Adipocyte (in vitro differentiated cells): ENCODE data around the gene SEMA3A.
"Not testable (repeated sequence)": the region's sequence is repeated elsewhere in the genome, so short reads cannot be mapped to it uniquely, and the experiment has no call there.

Source experiments
- DNase-seq: peaks from one replicate; pipeline ENCODE4 v3.0.0-alpha.2; 2015; ENCODE audit warnings: low read depth
- H3K27me3 ChIP-seq: replicated peaks from 2 replicates; pipeline ENCODE4 v1.7.0; 2013; ENCODE audit warnings: mild to moderate bottlenecking, low read length, moderate library complexity; ENCODE audit not compliant: control insufficient read depth, insufficient read depth
- H3K36me3 ChIP-seq: 2 replicates; pipeline ENCODE4 v1.7.0; 2013; ENCODE audit warnings: low read length, mild to moderate bottlenecking, moderate library complexity; ENCODE audit not compliant: control insufficient read depth, insufficient read depth, severe bottlenecking
- H3K4me1 ChIP-seq: 2 replicates; pipeline ENCODE4 v1.7.0; 2013; ENCODE audit warnings: mild to moderate bottlenecking, low read length, moderate library complexity; ENCODE audit not compliant: control insufficient read depth, insufficient read depth
- H3K4me3 ChIP-seq: 2 replicates; pipeline ENCODE4 v1.7.0; 2013; ENCODE audit warnings: mild to moderate bottlenecking, low read length, moderate library complexity
- H3K9ac ChIP-seq: 2 replicates; pipeline ENCODE4 v1.7.0; 2013; ENCODE audit warnings: mild to moderate bottlenecking, low read length, moderate library complexity
- H3K9me3 ChIP-seq: 2 replicates; pipeline ENCODE4 v1.7.0; 2013; ENCODE audit warnings: mild to moderate bottlenecking, low read length, moderate library complexity; ENCODE audit not compliant: control insufficient read depth

SEMA3A gene

GRCh38 chr7:84154991-84155781 is 39.4 kb downstream of the SEMA3A start:
- DNase-seq = no peak
- no peaks in the 10 kb centered on the region for H3K27me3 ChIP-seq
- no peak overlapping the region for H3K9ac ChIP-seq
- no peaks in the 10 kb centered on the region for H3K36me3 ChIP-seq
- H3K9me3 ChIP-seq = no peaks in the 10 kb centered on the region
- H3K4me1 ChIP-seq = peaks cover 9% of the 10 kb centered on the region
- H3K4me3 ChIP-seq = no peak overlapping the region

DNA sequence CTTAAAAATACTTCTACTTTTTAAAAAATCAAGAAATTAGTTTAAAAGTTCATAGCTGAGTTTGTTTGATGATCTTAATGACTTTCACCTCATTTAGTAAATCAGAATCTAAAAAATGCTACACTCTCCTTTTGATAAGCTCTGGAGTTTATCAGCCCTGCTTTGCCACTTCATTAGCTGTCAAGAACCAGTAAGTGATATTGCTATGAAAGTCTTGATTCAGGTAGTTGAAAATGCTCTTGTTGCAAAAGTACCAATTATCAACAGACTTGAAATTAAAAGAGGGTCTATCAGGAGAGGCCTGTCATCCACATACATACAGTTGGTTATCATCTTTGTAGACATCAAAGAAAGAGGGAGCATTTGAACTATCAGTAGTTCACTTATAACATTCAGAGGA is 41.6 kb downstream of the SEMA3A start:
- Histone ChIP-seq H3K4me1 (peaks cover 9% of the 10 kb centered on the region), H3K9me3 (no peaks in the 10 kb centered on the region), H3K27me3 (no peaks in the 10 kb centered on the region), H3K4me3 (no peak overlapping the region), H3K36me3 (no peaks in the 10 kb centered on the region), H3K9ac (no peak overlapping the region)
- DNase-seq = no peak

- not testable (repeated sequence) for H3K9ac ChIP-seq, H3K36me3 ChIP-seq, DNase-seq, H3K9me3 ChIP-seq, H3K27me3 ChIP-seq, H3K4me3 ChIP-seq
- peaks cover 10% of the 10 kb centered on the region for H3K4me1 ChIP-seq
Observed at GRCh38 chr7:84150370-84150769, 44.2 kb downstream of the SEMA3A start.

DNA sequence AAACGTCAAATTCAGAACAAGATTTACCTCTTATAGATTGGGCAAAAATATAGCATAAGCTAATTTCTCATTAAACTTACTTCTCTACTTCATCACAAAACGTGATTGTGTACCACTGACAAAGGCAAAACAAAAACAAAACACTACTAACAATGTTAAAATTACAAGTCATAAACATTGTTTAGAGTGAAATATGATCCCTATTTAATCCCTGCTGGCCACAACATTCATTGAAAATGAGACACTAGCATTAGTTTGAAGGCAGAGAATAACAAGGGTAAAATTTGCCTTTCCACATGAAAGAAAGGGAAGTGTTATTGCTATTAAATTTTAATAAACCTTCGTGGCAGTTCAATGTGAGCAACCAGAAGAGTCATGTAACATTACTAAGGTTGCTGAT is 45.0 kb downstream of the SEMA3A start:
- no peaks in the 10 kb centered on the region for H3K9me3 ChIP-seq
- H3K4me3 ChIP-seq = no peak overlapping the region

DNA sequence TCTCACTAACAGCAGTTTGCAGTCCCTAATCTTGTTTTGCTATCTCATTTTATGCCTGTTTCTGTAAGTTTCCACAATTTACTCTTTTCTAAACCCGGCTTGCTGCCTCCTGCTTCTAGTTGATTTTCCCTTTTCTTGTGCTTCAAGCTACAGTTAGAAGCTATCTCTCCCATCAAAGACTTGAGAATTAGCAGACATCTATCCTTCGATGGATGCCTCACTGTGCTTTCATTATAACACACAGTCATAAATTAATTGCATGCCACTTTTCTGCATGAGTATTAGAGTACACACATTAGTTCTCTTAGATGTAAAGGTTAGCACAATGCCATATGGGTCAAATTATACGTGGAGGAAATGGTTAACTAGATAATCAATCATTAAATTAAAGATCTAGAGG is 48.7 kb downstream of the SEMA3A start:
- H3K27me3 ChIP-seq = no peaks in the 10 kb centered on the region
- no peak overlapping the region for H3K4me3 ChIP-seq
- peaks cover 11% of the 10 kb centered on the region for H3K4me1 ChIP-seq
- H3K9me3 ChIP-seq = no peaks in the 10 kb centered on the region
- no peak for DNase-seq
- H3K36me3 ChIP-seq = no peaks in the 10 kb centered on the region
- H3K9ac ChIP-seq = no peak overlapping the region

More for the DNA sequence above, 45.0 kb downstream of the SEMA3A start:
- Histone ChIP-seq H3K27me3 (no peaks in the 10 kb centered on the region), H3K9ac (no peak overlapping the region), H3K36me3 (no peaks in the 10 kb centered on the region), H3K4me1 (peaks cover 8% of the 10 kb centered on the region)
- DNase-seq = no peak

DNA sequence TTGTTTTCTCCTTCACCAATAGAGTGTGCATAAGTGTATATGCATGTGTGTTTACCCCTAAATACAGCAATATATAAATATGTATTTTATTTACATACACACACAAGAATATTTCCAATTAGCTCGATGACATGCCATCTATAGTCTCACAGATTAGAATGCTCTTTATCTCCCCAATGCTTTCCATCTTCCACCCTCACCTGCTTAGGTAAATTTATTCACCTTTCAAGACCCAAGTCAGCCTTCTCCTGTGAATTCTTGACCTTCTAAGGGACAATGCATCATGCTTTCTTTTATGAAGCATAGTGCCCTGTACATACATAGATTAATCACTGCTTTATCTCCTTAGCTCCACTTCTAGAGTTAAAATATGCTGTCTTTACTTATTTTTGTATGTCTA is 49.7 kb downstream of the SEMA3A start:
- no peaks in the 10 kb centered on the region for H3K36me3 ChIP-seq
- H3K4me3 ChIP-seq = no peak overlapping the region
- no peak overlapping the region for H3K9ac ChIP-seq
- H3K9me3 ChIP-seq = no peaks in the 10 kb centered on the region
- no peaks in the 10 kb centered on the region for H3K27me3 ChIP-seq
- DNase-seq = no peak
- H3K4me1 ChIP-seq = peaks cover 11% of the 10 kb centered on the region

GRCh38 chr7:84144480-84144879 is 50.1 kb downstream of the SEMA3A start:
- H3K9me3 ChIP-seq = no peaks in the 10 kb centered on the region
- H3K27me3 ChIP-seq = no peaks in the 10 kb centered on the region
- no peak overlapping the region for H3K9ac ChIP-seq
- no peak for DNase-seq
- peaks cover 12% of the 10 kb centered on the region for H3K4me1 ChIP-seq
- H3K4me3 ChIP-seq = no peak overlapping the region
- no peaks in the 10 kb centered on the region for H3K36me3 ChIP-seq

- Histone ChIP-seq H3K9ac (no peak overlapping the region), H3K27me3 (no peaks in the 10 kb centered on the region), H3K4me1 (peaks cover 17% of the 10 kb centered on the region), H3K36me3 (no peaks in the 10 kb centered on the region), H3K9me3 (no peaks in the 10 kb centered on the region), H3K4me3 (no peak overlapping the region)
- no peak for DNase-seq
Observed at GRCh38 chr7:84142726-84143125, 51.9 kb downstream of the SEMA3A start.

GRCh38 chr7:84139986-84140729 is 54.4 kb downstream of the SEMA3A start:
- Histone ChIP-seq H3K36me3 (no peaks in the 10 kb centered on the region), H3K4me3 (no peak overlapping the region), H3K9me3 (no peaks in the 10 kb centered on the region), H3K9ac (no peak overlapping the region), H3K4me1 (peaks cover 12% of the 10 kb centered on the region), H3K27me3 (no peaks in the 10 kb centered on the region)
- no peak for DNase-seq

DNA sequence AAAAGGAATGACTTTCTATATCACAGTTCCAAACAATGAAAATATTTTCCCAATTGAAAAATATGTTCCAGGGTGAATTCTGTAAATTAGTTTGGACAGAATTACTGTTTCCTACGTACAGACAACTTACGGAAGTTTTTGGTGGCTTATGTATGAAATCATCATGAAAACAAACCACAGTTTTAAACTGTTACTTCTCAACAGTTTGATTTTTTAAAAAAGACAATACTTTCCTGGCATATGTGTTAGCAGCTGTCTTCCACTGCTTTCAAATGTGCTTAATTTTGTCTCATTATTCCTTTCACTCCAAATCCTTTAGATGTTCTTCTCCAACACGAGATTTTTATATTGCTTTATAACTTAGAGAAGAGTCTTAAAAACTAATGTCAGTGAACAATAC is 56.2 kb downstream of the SEMA3A start:
- Histone ChIP-seq H3K9me3 (no peaks in the 10 kb centered on the region), H3K36me3 (no peaks in the 10 kb centered on the region), H3K4me1 (peaks cover 6% of the 10 kb centered on the region), H3K4me3 (peak overlapping the region; percentile 63), H3K9ac (peak overlapping the region; percentile 40), H3K27me3 (no peaks in the 10 kb centered on the region)
- DNase-seq = no peak

- Histone ChIP-seq H3K9me3 (no peaks in the 10 kb centered on the region), H3K9ac (no peak overlapping the region), H3K4me3 (no peak overlapping the region), H3K4me1 (peaks cover 6% of the 10 kb centered on the region), H3K36me3 (no peaks in the 10 kb centered on the region), H3K27me3 (no peaks in the 10 kb centered on the region)
- DNase-seq = no peak
Observed at GRCh38 chr7:84137812-84138211, 56.8 kb downstream of the SEMA3A start.
